HepG2 (cell line): ENCODE results near the gene CHCHD1. TPM values are rescaled to one million over a fixed set of nuclear protein-coding genes. Genes with fewer than 3 reads are reported as not detected.

Experiments used
- ADNP ChIP-seq: sonication (generic); formaldehyde crosslinking; IDR thresholded peaks from 2 replicates; pipeline ENCODE4 v1.4.0; 2020; ENCODE audit warnings: missing genetic modification reagents
- CCDC6 ChIP-seq: sonication (generic); formaldehyde crosslinking; IDR thresholded peaks from 2 replicates; pipeline ENCODE4 v1.8.1; 2022; ENCODE audit warnings: mild to moderate bottlenecking, missing genetic modification reagents, moderate library complexity
- GFI1 ChIP-seq: sonication (generic); formaldehyde crosslinking; IDR thresholded peaks from 2 replicates; pipeline ENCODE4 v1.5.0; 2020; ENCODE audit warnings: missing genetic modification reagents, mild to moderate bottlenecking, borderline replicate concordance
- KAT7 ChIP-seq: IDR thresholded peaks from 2 replicates; pipeline ENCODE4 v1.6.1; 2018; ENCODE audit warnings: borderline replicate concordance, missing compliant biosample characterization
- MIER3 ChIP-seq: IDR thresholded peaks from 2 replicates; pipeline ENCODE4 v1.6.1; 2016; ENCODE audit warnings: missing compliant biosample characterization, borderline replicate concordance
- PHF20 ChIP-seq: sonication (generic); formaldehyde crosslinking; IDR thresholded peaks from 2 replicates; pipeline ENCODE4 v1.5.0; 2020; ENCODE audit warnings: mild to moderate bottlenecking, missing genetic modification reagents
- PHF21A ChIP-seq: sonication (generic); formaldehyde crosslinking; IDR thresholded peaks from 2 replicates; pipeline ENCODE4 v1.5.0; 2020; ENCODE audit warnings: mild to moderate bottlenecking, missing genetic modification reagents
- REPIN1 ChIP-seq: sonication (generic); formaldehyde crosslinking; IDR thresholded peaks from 2 replicates; pipeline ENCODE4 v1.8.0; 2022; ENCODE audit warnings: missing genetic modification reagents, low read depth, mild to moderate bottlenecking, borderline replicate concordance
- RFXANK ChIP-seq: IDR thresholded peaks from 2 replicates; pipeline ENCODE4 v1.6.1; 2016
- YY1 ChIP-seq: IDR thresholded peaks from 2 replicates; pipeline ENCODE4 v1.6.1; 2011; ENCODE audit warnings: low read length, low read depth, moderate library complexity, mild to moderate bottlenecking; ENCODE audit not compliant: insufficient read depth, insufficient replicate concordance
- ZBTB3 ChIP-seq: sonication (generic); formaldehyde crosslinking; IDR thresholded peaks from 2 replicates; pipeline ENCODE4 v1.4.0; 2020; ENCODE audit warnings: low read depth, mild to moderate bottlenecking, moderate library complexity, missing genetic modification reagents, borderline replicate concordance
- ZC3H4 ChIP-seq: sonication (generic); formaldehyde crosslinking; IDR thresholded peaks from 2 replicates; pipeline ENCODE4 v1.4.0; 2020; ENCODE audit warnings: missing genetic modification reagents, borderline replicate concordance
- ZNF235 ChIP-seq: sonication (generic); formaldehyde crosslinking; IDR thresholded peaks from 2 replicates; pipeline ENCODE4 v1.8.1; 2023; ENCODE audit warnings: mild to moderate bottlenecking, missing genetic modification reagents, borderline replicate concordance
- ZNF337 ChIP-seq: sonication (generic); formaldehyde crosslinking; IDR thresholded peaks from 2 replicates; pipeline ENCODE4 v1.5.1; 2020; ENCODE audit warnings: missing genetic modification reagents, low read depth, mild to moderate bottlenecking, borderline replicate concordance
- ZNF652 ChIP-seq: IDR thresholded peaks from 2 replicates; pipeline ENCODE4 v1.6.1; 2016; ENCODE audit warnings: low read depth, borderline replicate concordance
- ZNF768 ChIP-seq: sonication (generic); formaldehyde crosslinking; IDR thresholded peaks from 2 replicates; pipeline ENCODE4 v1.4.0; 2020; ENCODE audit warnings: missing genetic modification reagents
- ZNF792 ChIP-seq: IDR thresholded peaks from 2 replicates; pipeline ENCODE4 v1.6.1; 2016
- polyA plus RNA-seq, 8 experiments: library from polyadenylated mRNA; depleted of rRNA in 3 of 8; stranded (reverse) in 7 of 8; unstranded in 1 of 8; fragments of >200 nt; fragmentation: Illumina TruSeq in 4 of 8; extraction: Trizol in 4 of 8; gene quantifications; 2 replicates each; pipeline versions ENCODE4 v1.2.1 to v1.2.3, GENCODE V29; 2011 to 2016; ENCODE audit warnings: low read depth in 4 of 8, missing spikeins in 1 of 8, mixed read lengths in 1 of 8; ENCODE audit not compliant: insufficient read depth in 1 of 8
- total RNA-seq, 5 experiments: library from RNA; depleted of rRNA; stranded (reverse); fragments of >200 nt; fragmentation: Illumina TruSeq; extraction: Trizol; gene quantifications; 2 replicates each; pipeline ENCODE4 v1.2.3, GENCODE V29; 2016; ENCODE audit warnings: low read depth in 1 of 5
- TF ChIP-seq, protein P1 (sequence below): sonication (generic); formaldehyde crosslinking; IDR thresholded peaks from 2 replicates; pipeline ENCODE4 v1.4.0; 2020; ENCODE audit warnings: missing genetic modification reagents
- TF ChIP-seq, protein P2 (sequence below): sonication (generic); formaldehyde crosslinking; IDR thresholded peaks from 2 replicates; pipeline ENCODE4 v1.5.0; 2020; ENCODE audit warnings: missing genetic modification reagents
- TF ChIP-seq, protein P3 (sequence below): sonication (generic); formaldehyde crosslinking; IDR thresholded peaks from 2 replicates; pipeline ENCODE4 v1.4.0; 2020; ENCODE audit warnings: missing genetic modification reagents, borderline replicate concordance
- TF ChIP-seq, protein P4 (sequence below): sonication (generic); formaldehyde crosslinking; IDR thresholded peaks from 2 replicates; pipeline ENCODE4 v1.4.0; 2020; ENCODE audit warnings: missing genetic modification reagents

Gene CHCHD1
- total and polyA plus RNA-seq, 2 of the 13 experiments (the other 11 are each of a cell fraction or from before 2014, with no cell fraction given) = 36.9 to 71.2 TPM

DNA sequence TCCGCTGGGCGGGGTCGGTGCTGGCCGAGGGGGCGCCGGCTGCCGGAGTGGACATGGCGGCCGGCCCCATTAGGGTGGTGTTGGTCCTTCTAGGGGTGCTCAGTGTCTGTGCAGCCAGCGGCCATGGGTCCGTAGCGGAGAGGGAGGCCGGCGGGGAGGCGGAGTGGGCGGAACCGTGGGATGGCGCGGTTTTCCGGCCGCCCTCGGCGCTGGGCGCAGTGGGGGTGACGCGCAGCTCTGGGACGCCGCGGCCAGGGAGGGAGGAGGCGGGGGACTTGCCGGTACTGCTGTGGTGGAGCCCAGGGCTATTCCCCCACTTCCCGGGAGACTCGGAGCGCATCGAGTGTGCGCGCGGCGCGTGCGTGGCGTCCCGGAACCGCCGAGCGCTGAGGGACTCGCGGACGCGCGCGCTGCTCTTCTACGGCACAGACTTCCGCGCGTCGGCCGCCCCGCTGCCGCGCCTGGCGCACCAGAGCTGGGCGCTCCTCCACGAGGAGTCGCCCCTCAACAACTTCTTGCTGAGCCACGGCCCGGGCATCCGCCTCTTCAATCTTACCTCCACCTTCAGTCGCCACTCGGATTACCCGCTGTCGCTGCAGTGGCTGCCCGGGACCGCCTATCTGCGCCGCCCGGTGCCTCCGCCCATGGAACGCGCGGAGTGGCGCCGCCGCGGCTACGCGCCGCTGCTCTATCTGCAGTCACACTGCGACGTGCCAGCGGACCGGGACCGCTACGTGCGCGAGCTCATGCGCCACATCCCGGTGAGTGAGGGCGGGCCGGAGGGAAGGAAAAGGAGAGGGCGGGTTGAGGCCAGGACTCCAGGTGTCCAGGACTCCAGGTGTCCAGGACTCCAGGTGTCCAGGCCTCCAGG lies 9.3 kb upstream of the CHCHD1 start (continued):
- TF ChIP-seq, protein P1, sequence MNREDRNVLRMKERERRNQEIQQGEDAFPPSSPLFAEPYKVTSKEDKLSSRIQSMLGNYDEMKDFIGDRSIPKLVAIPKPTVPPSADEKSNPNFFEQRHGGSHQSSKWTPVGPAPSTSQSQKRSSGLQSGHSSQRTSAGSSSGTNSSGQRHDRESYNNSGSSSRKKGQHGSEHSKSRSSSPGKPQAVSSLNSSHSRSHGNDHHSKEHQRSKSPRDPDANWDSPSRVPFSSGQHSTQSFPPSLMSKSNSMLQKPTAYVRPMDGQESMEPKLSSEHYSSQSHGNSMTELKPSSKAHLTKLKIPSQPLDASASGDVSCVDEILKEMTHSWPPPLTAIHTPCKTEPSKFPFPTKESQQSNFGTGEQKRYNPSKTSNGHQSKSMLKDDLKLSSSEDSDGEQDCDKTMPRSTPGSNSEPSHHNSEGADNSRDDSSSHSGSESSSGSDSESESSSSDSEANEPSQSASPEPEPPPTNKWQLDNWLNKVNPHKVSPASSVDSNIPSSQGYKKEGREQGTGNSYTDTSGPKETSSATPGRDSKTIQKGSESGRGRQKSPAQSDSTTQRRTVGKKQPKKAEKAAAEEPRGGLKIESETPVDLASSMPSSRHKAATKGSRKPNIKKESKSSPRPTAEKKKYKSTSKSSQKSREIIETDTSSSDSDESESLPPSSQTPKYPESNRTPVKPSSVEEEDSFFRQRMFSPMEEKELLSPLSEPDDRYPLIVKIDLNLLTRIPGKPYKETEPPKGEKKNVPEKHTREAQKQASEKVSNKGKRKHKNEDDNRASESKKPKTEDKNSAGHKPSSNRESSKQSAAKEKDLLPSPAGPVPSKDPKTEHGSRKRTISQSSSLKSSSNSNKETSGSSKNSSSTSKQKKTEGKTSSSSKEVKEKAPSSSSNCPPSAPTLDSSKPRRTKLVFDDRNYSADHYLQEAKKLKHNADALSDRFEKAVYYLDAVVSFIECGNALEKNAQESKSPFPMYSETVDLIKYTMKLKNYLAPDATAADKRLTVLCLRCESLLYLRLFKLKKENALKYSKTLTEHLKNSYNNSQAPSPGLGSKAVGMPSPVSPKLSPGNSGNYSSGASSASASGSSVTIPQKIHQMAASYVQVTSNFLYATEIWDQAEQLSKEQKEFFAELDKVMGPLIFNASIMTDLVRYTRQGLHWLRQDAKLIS (CRISPR knock-in tag) = no peak
- TF ChIP-seq ZNF768 (CRISPR knock-in tag) (no peak), RFXANK (CRISPR knock-in tag) (no peak), MIER3 (no peak; the same call in 1 of the 2 replicates), GFI1 (CRISPR knock-in tag) (no peak), ZNF792 (no peak), KAT7 (CRISPR knock-in tag) (peak; percentile 62; the same call in 1 of the 2 replicates), CCDC6 (CRISPR knock-in tag) (0 out of 2 replicates have a peak, but pooled peaks have one; percentile 18), REPIN1 (CRISPR knock-in tag) (peak; percentile 42; the same call in 1 of the 2 replicates), ZBTB3 (CRISPR knock-in tag) (no peak), PHF21A (CRISPR knock-in tag) (peak; percentile 71), ZNF235 (CRISPR knock-in tag) (0 out of 2 replicates have a peak, but pooled peaks have one; percentile 77), PHF20 (CRISPR knock-in tag) (peak; percentile 42; the same call in 1 of the 2 replicates), YY1 (peak; percentile 44), ADNP (CRISPR knock-in tag) (no peak), ZC3H4 (no peak), ZNF652 (CRISPR knock-in tag) (no peak), ZNF337 (peak; percentile 67; the same call in 1 of the 2 replicates)
- TF ChIP-seq, protein P2, sequence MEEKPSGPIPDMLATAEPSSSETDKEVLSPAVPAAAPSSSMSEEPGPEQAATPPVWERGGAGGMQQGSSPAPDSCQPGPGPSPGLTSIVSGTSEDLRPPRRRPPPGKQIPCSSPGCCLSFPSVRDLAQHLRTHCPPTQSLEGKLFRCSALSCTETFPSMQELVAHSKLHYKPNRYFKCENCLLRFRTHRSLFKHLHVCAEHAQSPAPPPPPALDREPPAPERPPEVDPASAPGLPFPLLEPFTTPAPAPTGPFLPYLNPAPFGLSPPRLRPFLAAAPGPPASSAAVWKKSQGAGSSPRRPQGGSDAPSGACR (CRISPR knock-in tag) = 0 out of 2 replicates have a peak, but pooled peaks have one; percentile 21
- TF ChIP-seq, protein P3, sequence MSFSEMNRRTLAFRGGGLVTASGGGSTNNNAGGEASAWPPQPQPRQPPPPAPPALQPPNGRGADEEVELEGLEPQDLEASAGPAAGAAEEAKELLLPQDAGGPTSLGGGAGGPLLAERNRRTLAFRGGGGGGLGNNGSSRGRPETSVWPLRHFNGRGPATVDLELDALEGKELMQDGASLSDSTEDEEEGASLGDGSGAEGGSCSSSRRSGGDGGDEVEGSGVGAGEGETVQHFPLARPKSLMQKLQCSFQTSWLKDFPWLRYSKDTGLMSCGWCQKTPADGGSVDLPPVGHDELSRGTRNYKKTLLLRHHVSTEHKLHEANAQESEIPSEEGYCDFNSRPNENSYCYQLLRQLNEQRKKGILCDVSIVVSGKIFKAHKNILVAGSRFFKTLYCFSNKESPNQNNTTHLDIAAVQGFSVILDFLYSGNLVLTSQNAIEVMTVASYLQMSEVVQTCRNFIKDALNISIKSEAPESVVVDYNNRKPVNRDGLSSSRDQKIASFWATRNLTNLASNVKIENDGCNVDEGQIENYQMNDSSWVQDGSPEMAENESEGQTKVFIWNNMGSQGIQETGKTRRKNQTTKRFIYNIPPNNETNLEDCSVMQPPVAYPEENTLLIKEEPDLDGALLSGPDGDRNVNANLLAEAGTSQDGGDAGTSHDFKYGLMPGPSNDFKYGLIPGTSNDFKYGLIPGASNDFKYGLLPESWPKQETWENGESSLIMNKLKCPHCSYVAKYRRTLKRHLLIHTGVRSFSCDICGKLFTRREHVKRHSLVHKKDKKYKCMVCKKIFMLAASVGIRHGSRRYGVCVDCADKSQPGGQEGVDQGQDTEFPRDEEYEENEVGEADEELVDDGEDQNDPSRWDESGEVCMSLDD = no peak
- TF ChIP-seq, protein P4, sequence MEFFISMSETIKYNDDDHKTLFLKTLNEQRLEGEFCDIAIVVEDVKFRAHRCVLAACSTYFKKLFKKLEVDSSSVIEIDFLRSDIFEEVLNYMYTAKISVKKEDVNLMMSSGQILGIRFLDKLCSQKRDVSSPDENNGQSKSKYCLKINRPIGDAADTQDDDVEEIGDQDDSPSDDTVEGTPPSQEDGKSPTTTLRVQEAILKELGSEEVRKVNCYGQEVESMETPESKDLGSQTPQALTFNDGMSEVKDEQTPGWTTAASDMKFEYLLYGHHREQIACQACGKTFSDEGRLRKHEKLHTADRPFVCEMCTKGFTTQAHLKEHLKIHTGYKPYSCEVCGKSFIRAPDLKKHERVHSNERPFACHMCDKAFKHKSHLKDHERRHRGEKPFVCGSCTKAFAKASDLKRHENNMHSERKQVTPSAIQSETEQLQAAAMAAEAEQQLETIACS (CRISPR knock-in tag) = peak; percentile 92
